HepG2 (cell line): ENCODE results near the gene C20orf204. TPM values are rescaled to one million over a fixed set of nuclear protein-coding genes. Genes with fewer than 3 reads are reported as not detected.

Experiments used
- ATAC-seq: fragments of 200-7000 bp; cut with Tn5 transposase; 3 replicates; pipeline ENCODE4 v1.9.1; 2020; ENCODE audit warnings: mild to moderate bottlenecking, moderate library complexity
- BruUV-seq: library from RNA; stranded (reverse); fragments of 400-500 nt; replicated peaks from 2 replicates; lab custom pipeline; 2021; lab: Mats Ljungman, UMichigan
- CTCF ChIA-PET: fragments of 300-600 bp; formaldehyde crosslinking; extraction: SDS; loops from one replicate; lab custom pipeline; 2021; ENCODE audit warnings: low total read pairs, inconsistent platforms, low intra/inter-chr PET ratio; lab: Yijun Ruan, JAX
- POLR2A ChIA-PET: fragments of 350-600 bp; sonication (Branson Sonifier 250); formaldehyde crosslinking; loops from one replicate; lab custom pipeline; 2020; ENCODE audit warnings: antibody characterized with exemption, inconsistent platforms; lab: Yijun Ruan, JAX
- DNase-seq: peaks from one replicate; pipeline ENCODE4 v3.0.0-alpha.2; 2015; ENCODE audit warnings: low spot score
- FAIRE-seq: peaks from 3 replicates; lab custom pipeline; 2011; peaks lifted over from hg19 to GRCh38; lab: Jason Lieb, UNC
- H2AFZ ChIP-seq: one replicate; pipeline ENCODE4 v1.6.1; 2011; ENCODE audit warnings: low read length, inconsistent platforms
- H3K27ac ChIP-seq: fragments of 300-600 bp; 3 replicates; pipeline ENCODE4 v1.8.0; 2011; ENCODE audit warnings: mixed run types, mild to moderate bottlenecking, mixed read lengths, low read length, inconsistent platforms; ENCODE audit not compliant: insufficient read depth; ENCODE audit errors: extremely low read length
- H3K27me3 ChIP-seq, 2 experiments: fragments of 200-600 bp in 1 of 2; 2 replicates in 1 of 2; 3 replicates in 1 of 2; pipeline versions ENCODE4 v1.6.0 to v1.8.0; 2011; ENCODE audit warnings: low read length in 2 of 2, mild to moderate bottlenecking in 2 of 2, moderate library complexity in 2 of 2, inconsistent platforms in 1 of 2; ENCODE audit not compliant: insufficient read depth in 2 of 2, control insufficient read depth in 1 of 2
- H3K36me3 ChIP-seq, 2 experiments: fragments of 200-600 bp in 1 of 2; replicated peaks in 1 of 2; 2 replicates in 1 of 2; 3 replicates in 1 of 2; pipeline versions ENCODE4 v1.5.1 to v1.8.0; 2011; ENCODE audit warnings: low read length in 2 of 2, inconsistent platforms in 1 of 2; ENCODE audit not compliant: insufficient read depth in 2 of 2, control insufficient read depth in 1 of 2
- H3K4me1 ChIP-seq: 2 replicates; pipeline ENCODE4 v1.5.1; 2012; ENCODE audit warnings: low read length, inconsistent platforms; ENCODE audit not compliant: insufficient read depth
- H3K4me2 ChIP-seq: 2 replicates; pipeline ENCODE4 v1.6.0; 2011; ENCODE audit warnings: low read depth, low read length, inconsistent platforms
- H3K4me3 ChIP-seq, 3 experiments: fragments of 200-600 bp in 1 of 3; sonication (generic), shearing (Covaris generic) in 1 of 3; replicated peaks in 1 of 3; 2 replicates each; pipeline ENCODE4 v1.5.1; 2011 to 2016; ENCODE audit warnings: low read length in 3 of 3, inconsistent platforms in 2 of 3, low read depth in 2 of 3, mild to moderate bottlenecking in 2 of 3, control low read depth in 1 of 3, mixed read lengths in 1 of 3; ENCODE audit not compliant: insufficient read depth in 1 of 3
- H3K79me2 ChIP-seq: one replicate; pipeline ENCODE4 v1.6.1; 2011; ENCODE audit warnings: low read length, inconsistent platforms; ENCODE audit not compliant: insufficient read depth
- H3K9ac ChIP-seq: 2 replicates; pipeline ENCODE4 v1.6.0; 2011; ENCODE audit warnings: mild to moderate bottlenecking, low read depth, low read length, inconsistent platforms; ENCODE audit not compliant: insufficient read depth
- H3K9me3 ChIP-seq: 2 replicates; pipeline ENCODE4 v1.5.1; 2012; ENCODE audit warnings: mild to moderate bottlenecking, low read length
- H4K20me1 ChIP-seq: 2 replicates; pipeline ENCODE4 v1.6.0; 2011; ENCODE audit warnings: inconsistent platforms, mild to moderate bottlenecking, low read length, moderate library complexity; ENCODE audit not compliant: insufficient read depth
- EED ChIP-seq: sonication (generic); formaldehyde crosslinking; IDR thresholded peaks from 2 replicates; pipeline ENCODE4 v1.5.0; 2020; ENCODE audit warnings: mild to moderate bottlenecking, missing genetic modification reagents
- FOXO4 ChIP-seq: sonication (generic); formaldehyde crosslinking; conservative IDR thresholded peaks from 2 replicates; pipeline ENCODE4 v1.8.1; 2023; ENCODE audit warnings: missing genetic modification reagents
- HIC2 ChIP-seq: sonication (generic); formaldehyde crosslinking; IDR thresholded peaks from 2 replicates; pipeline ENCODE4 v1.9.0; 2022; ENCODE audit warnings: low read depth, missing genetic modification reagents
- HOXA7 ChIP-seq: sonication (generic); formaldehyde crosslinking; IDR thresholded peaks from 2 replicates; pipeline ENCODE4 v1.8.1; 2022; ENCODE audit warnings: mild to moderate bottlenecking, missing genetic modification reagents, moderate library complexity
- HOXA9 ChIP-seq: sonication (generic); formaldehyde crosslinking; IDR thresholded peaks from 2 replicates; pipeline ENCODE4 v1.8.1; 2022; ENCODE audit warnings: missing genetic modification reagents, mild to moderate bottlenecking, moderate library complexity, borderline replicate concordance
- MTA1 ChIP-seq: sonication (generic); formaldehyde crosslinking; IDR thresholded peaks from 2 replicates; pipeline ENCODE4 v1.4.0; 2020; ENCODE audit warnings: missing genetic modification reagents, mild to moderate bottlenecking, borderline replicate concordance
- THAP11 ChIP-seq: IDR thresholded peaks from 2 replicates; pipeline ENCODE4 v1.6.1; 2016; ENCODE audit warnings: missing biosample characterization, missing genetic modification reagents
- ZNF788 ChIP-seq: sonication (generic); formaldehyde crosslinking; IDR thresholded peaks from 2 replicates; pipeline ENCODE4 v1.5.0; 2020; ENCODE audit warnings: mild to moderate bottlenecking, missing genetic modification reagents, borderline replicate concordance
- WGBS: methylation state at CpG from one replicate; pipeline ENCODE4 v1.1.6; 2017; ENCODE audit warnings: low lambda C conversion rate; 5-methylcytosine and 5-hydroxymethylcytosine counted together
- in situ Hi-C: cut with HindIII; loops from 2 replicates; pipeline ENCODE4 v1.10.0; 2017; ENCODE audit warnings: low pct_unique_long_range_greater_than_20kb; ENCODE audit not compliant: extremely low pct_ligation_motif_present
- intact Hi-C: fragments of 100-400 bp; cut with micrococcal nuclease; formaldehyde crosslinking; loops from one replicate; pipeline ENCODE4 v1.10.0; 2022; ENCODE audit not compliant: unreplicated experiment
- polyA plus RNA-seq, 8 experiments: library from polyadenylated mRNA; depleted of rRNA in 3 of 8; stranded (reverse) in 7 of 8; unstranded in 1 of 8; fragments of >200 nt; fragmentation: Illumina TruSeq in 4 of 8; extraction: Trizol in 4 of 8; gene quantifications; 2 replicates each; pipeline versions ENCODE4 v1.2.1 to v1.2.3, GENCODE V29; 2011 to 2016; ENCODE audit warnings: low read depth in 4 of 8, missing spikeins in 1 of 8, mixed read lengths in 1 of 8; ENCODE audit not compliant: insufficient read depth in 1 of 8
- total RNA-seq, 5 experiments: library from RNA; depleted of rRNA; stranded (reverse); fragments of >200 nt; fragmentation: Illumina TruSeq; extraction: Trizol; gene quantifications; 2 replicates each; pipeline ENCODE4 v1.2.3, GENCODE V29; 2016; ENCODE audit warnings: low read depth in 1 of 5
- TF ChIP-seq, protein P1 (sequence below): sonication (generic); formaldehyde crosslinking; IDR thresholded peaks from 2 replicates; pipeline ENCODE4 v1.5.1; 2020; ENCODE audit warnings: missing genetic modification reagents, mild to moderate bottlenecking, borderline replicate concordance
- TF ChIP-seq, protein P2 (sequence below): sonication (generic); formaldehyde crosslinking; IDR thresholded peaks from 2 replicates; pipeline ENCODE4 v1.9.0; 2022; ENCODE audit warnings: missing genetic modification reagents, mild to moderate bottlenecking, borderline replicate concordance
- TF ChIP-seq, protein P3 (sequence below): sonication (generic); formaldehyde crosslinking; IDR thresholded peaks from 2 replicates; pipeline ENCODE4 v1.4.0; 2020; ENCODE audit warnings: missing genetic modification reagents
- TF ChIP-seq, protein P4 (sequence below): sonication (generic); formaldehyde crosslinking; IDR thresholded peaks from 2 replicates; pipeline ENCODE4 v1.5.0; 2020; ENCODE audit warnings: missing genetic modification reagents

Gene C20orf204
- total and polyA plus RNA-seq, 2 of the 13 experiments (the other 11 are each of a cell fraction or from before 2014, with no cell fraction given) = 22.1 to 80.0 TPM

DNA sequence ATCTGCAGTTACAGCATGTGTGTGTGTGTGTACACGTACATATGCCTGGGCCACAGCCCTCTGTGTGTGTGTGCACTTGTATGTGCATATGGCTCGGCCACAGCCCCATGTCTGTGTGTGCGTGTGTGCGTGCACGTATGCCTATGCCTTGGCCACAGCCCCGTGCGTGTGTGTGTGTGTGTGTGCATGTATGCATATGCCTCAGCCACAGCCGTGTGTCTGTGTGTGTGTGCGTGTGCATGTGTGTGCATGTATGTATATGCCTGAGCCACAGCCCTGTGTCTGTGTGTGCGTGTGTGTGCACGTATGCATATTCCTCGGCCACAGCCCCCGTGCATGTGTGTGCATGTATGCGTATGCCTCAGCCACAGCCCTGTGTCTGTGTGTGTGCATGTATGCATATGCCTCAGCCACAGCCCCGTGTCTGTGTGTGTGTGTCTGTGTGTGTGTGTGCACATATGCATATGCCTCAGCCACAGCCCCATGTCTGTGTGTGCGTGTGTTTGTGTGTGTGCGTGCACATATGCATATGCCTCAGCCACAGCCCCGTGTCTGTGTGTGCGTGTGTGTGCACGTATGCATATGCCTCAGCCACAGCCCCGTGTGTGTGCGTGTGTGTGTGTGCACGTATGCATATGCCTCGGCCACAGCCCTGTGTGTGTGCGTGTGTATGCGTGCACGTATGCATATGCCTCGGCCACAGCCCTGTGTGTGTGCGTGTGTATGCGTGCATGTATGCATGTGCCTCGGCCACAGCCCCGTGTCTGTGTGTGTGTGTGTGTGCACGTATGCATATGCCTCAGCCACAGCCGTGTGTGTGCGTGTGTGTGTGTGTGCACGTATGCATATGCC is 14.6 kb upstream of the C20orf204 start:
- Histone ChIP-seq H3K4me3 (no peak overlapping the region), H4K20me1 (no peaks in the 10 kb centered on the region), H3K27ac (no peak overlapping the region), H3K9me3 (no peaks in the 10 kb centered on the region), H3K79me2 (peaks cover 4% of the 10 kb centered on the region), H3K27me3 (no peaks in the 10 kb centered on the region), H3K9ac (no peak overlapping the region), H2AFZ (no peak overlapping the region), H3K4me2 (no peak overlapping the region), H3K4me1 (peaks cover 42% of the 10 kb centered on the region), H3K36me3 (peaks cover 48 to 70% of the 10 kb centered on the region in 2 experiments)
- WGBS = 98% methylated on average over 33 of the region's 36 CpGs
- intact Hi-C loops = no loop called here
- ATAC-seq (no peak), DNase-seq (no peak), FAIRE-seq (no peak)
- ChIA-PET POLR2A (no interaction called here), CTCF (no interaction called here)
- no TSS peak for BruUV-seq
- in situ Hi-C loops = loop anchor here (5.0 kb wide), 1 partner anchor 39 kb away; the partner anchor contains the start of gene PRPF6
- TF ChIP-seq EED (CRISPR knock-in tag) = 0 out of 2 replicates have a peak, but pooled peaks have one; percentile 23
- no peak for TF ChIP-seq THAP11 (CRISPR knock-in tag)
- 0 out of 2 replicates have a peak, but pooled peaks have one; percentile 50 for TF ChIP-seq HOXA9 (CRISPR knock-in tag)
- TF ChIP-seq FOXO4 (CRISPR knock-in tag) = 0 out of 2 replicates have a peak, but pooled peaks have one; percentile 5
- TF ChIP-seq, protein P1, sequence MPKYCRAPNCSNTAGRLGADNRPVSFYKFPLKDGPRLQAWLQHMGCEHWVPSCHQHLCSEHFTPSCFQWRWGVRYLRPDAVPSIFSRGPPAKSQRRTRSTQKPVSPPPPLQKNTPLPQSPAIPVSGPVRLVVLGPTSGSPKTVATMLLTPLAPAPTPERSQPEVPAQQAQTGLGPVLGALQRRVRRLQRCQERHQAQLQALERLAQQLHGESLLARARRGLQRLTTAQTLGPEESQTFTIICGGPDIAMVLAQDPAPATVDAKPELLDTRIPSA = no peak
- TF ChIP-seq ZNF788 (CRISPR knock-in tag) = peak; percentile 52; the same call in 1 of the 2 replicates
- TF ChIP-seq, protein P2, sequence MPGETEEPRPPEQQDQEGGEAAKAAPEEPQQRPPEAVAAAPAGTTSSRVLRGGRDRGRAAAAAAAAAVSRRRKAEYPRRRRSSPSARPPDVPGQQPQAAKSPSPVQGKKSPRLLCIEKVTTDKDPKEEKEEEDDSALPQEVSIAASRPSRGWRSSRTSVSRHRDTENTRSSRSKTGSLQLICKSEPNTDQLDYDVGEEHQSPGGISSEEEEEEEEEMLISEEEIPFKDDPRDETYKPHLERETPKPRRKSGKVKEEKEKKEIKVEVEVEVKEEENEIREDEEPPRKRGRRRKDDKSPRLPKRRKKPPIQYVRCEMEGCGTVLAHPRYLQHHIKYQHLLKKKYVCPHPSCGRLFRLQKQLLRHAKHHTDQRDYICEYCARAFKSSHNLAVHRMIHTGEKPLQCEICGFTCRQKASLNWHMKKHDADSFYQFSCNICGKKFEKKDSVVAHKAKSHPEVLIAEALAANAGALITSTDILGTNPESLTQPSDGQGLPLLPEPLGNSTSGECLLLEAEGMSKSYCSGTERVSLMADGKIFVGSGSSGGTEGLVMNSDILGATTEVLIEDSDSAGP (CRISPR knock-in tag) = peak; percentile 64
- TF ChIP-seq HOXA7 (CRISPR knock-in tag) = peak; percentile 69; the same call in 1 of the 2 replicates
- TF ChIP-seq HIC2 = 0 out of 2 replicates have a peak, but pooled peaks have one; percentile 21
- TF ChIP-seq, protein P3, sequence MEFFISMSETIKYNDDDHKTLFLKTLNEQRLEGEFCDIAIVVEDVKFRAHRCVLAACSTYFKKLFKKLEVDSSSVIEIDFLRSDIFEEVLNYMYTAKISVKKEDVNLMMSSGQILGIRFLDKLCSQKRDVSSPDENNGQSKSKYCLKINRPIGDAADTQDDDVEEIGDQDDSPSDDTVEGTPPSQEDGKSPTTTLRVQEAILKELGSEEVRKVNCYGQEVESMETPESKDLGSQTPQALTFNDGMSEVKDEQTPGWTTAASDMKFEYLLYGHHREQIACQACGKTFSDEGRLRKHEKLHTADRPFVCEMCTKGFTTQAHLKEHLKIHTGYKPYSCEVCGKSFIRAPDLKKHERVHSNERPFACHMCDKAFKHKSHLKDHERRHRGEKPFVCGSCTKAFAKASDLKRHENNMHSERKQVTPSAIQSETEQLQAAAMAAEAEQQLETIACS (CRISPR knock-in tag) = no peak
- TF ChIP-seq, protein P4, sequence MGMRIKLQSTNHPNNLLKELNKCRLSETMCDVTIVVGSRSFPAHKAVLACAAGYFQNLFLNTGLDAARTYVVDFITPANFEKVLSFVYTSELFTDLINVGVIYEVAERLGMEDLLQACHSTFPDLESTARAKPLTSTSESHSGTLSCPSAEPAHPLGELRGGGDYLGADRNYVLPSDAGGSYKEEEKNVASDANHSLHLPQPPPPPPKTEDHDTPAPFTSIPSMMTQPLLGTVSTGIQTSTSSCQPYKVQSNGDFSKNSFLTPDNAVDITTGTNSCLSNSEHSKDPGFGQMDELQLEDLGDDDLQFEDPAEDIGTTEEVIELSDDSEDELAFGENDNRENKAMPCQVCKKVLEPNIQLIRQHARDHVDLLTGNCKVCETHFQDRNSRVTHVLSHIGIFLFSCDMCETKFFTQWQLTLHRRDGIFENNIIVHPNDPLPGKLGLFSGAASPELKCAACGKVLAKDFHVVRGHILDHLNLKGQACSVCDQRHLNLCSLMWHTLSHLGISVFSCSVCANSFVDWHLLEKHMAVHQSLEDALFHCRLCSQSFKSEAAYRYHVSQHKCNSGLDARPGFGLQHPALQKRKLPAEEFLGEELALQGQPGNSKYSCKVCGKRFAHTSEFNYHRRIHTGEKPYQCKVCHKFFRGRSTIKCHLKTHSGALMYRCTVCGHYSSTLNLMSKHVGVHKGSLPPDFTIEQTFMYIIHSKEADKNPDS (CRISPR knock-in tag) = peak; percentile 3; the same call in 1 of the 2 replicates
- TF ChIP-seq MTA1 (CRISPR knock-in tag) = peak; percentile 24; the same call in 1 of the 2 replicates
